Stimulated activated CD8-positive, alpha-beta memory T cell treated with anti-CD3 and anti-CD28 coated beads, Interleukin-15, amount 100 ng/mL, for 48 hours (primary cell): ENCODE measurements around the gene PGM2L1.
"Not testable (repeated sequence)": the region's sequence is repeated elsewhere in the genome, so short reads cannot be mapped to it uniquely, and the experiment has no call there.

Experiments used
- DNase-seq, 2 donors: peaks; one replicate each; pipeline ENCODE4 v3.0.0-alpha.2; 2020; ENCODE audit warnings: low read depth in 2 of 2

PGM2L1 gene

DNA sequence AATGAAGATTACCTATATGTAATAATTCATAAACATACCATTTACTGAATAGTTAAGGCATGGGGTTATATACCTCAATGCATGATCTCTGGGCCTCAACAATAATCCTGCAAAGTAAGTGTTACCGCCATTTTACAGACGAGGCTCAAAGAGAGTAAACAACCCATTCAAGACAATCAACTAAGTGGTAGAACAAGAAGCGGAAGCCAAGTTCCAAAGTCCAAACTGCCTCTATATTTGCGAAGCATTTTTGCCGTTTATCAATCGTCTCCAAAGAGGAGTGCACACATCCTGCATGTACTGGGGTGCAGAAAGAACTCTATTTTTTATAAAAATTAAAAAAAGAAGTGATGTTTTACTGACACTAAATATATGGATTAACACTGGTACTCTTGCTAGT lies 59.3 kb downstream of the PGM2L1 start:
- DNase-seq = no peak

DNA sequence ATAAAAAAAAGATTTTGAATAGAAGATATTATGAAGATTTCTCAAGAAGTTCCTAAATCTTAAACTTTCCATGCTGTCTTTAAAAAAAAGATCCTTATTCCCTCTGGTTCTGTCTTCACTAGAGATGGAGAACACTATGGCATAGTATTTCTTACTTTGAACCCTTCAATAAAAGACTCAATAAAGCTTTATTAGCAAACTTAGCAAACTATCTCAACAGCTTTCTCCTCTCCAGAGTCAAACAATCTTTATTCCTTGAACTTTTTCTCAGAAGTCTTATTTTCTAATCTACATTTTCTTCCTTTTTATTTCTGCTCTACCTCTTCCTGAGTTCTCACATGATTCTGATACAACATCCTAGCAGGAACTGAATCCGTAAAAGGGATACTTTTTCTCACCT lies 65.0 kb downstream of the PGM2L1 start:
- no peak for DNase-seq

DNA sequence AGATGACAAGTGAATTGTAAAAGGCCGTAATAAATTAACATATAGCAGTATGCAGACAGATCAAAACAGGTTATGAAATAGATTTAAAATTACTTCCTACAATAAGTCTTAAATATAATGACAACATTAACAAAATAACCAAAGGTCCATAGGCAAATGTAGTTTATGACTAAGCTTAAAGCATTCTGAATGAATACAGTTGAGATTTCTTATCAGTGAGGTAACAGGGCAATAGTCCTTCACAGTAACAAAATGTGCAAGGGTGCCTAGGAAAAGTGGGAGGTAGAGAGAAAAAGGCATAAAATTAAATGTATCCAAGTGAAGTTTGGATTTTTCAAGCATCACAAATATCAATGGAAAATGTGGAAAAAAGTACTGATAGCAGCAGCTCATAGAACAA lies 65.9 kb downstream of the PGM2L1 start:
- no peak for DNase-seq

DNA sequence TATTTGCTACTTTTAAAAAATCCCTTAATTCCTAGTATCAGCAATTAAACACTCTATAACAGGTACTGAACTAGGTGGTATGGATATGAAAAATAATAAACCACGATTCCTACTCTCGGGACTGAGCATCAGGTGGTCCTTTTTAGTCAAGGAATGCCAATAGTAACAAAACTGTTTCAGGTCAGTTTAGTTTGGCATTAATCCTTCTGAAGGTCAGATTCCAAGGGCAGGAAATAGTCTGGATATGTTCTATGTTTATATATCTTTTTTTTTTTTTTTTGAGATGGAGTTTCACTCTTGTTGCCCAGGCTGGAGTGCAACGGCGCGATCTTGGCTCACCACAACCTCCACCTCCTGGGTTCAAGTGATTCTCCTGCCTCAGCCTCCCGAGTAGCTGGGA lies 67.2 kb downstream of the PGM2L1 start:
- DNase-seq = not testable (repeated sequence)

DNA sequence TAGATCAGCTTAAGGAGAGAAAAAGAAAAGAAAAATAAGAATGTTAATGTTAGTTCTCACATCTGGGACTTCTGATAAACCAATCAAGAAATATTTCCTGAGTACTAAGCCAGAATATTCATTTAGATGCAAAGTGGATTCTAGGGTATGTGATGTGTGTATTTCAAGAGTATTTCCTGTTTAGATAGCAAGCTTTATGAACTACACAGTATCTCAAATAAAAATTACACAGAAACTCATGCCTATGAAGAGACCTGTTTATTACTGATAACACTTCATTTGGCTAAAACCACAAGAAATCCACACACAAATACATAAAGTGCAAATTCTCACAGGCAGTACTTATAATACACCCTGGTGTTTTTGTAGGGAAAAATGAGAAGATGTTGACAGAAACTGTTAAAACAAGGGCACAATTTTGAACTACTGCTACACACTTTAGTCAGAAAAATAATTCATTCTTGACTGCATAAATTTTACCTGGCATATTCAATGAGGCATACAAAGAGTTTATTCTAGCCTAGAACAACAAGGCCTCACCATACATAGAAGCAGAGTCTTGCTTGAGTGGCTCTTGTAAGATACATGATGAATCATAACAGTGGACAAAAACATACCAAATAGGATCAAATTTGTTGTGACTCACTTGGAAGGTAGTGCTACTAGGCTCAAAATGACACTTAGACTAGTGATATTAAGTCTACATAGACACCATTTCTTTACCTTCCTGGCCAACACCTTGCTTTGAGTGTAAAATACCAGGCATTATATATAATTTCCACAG lies 68.0 kb downstream of the PGM2L1 start:
- DNase-seq = no peak

DNA sequence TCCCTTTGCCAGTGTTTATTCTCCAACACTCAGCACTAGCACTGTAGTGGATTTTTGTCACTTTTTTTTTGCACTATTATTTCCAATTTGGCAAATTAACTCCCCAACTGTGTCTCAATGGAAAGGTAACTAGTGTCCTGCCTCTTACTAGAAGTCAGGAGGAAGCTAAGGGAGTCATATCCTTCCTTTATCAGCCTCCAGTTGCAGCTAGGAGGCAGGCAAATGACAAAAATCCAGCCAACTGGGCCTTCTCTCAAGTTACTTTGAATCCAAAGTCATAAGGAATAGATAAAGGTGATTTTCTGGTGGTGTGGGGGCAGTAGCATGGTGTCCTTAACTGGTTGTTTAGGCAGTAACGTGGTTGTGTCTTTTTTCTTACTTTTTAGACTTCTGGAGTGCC lies 71.2 kb downstream of the PGM2L1 start:
- no peak for DNase-seq

DNA sequence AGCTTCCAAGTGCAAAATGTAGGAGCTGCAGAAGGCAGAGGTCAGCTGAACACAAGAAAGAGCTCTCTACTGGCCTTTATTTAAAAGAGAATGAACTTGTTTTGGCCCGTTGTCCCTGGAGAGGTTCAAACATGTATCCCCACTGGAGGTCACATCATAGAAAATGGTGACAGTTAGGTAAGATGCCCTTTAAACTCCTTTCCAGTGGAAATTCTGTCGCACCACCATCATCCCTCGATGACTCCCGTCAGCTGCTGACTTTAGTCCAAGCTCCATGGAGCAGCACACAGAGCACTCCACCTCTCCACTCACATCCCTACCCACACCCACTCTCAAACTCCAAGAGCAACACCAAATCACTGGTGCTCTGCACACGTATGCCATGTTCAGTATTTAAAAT lies 71.6 kb downstream of the PGM2L1 start:
- no peak for DNase-seq

DNA sequence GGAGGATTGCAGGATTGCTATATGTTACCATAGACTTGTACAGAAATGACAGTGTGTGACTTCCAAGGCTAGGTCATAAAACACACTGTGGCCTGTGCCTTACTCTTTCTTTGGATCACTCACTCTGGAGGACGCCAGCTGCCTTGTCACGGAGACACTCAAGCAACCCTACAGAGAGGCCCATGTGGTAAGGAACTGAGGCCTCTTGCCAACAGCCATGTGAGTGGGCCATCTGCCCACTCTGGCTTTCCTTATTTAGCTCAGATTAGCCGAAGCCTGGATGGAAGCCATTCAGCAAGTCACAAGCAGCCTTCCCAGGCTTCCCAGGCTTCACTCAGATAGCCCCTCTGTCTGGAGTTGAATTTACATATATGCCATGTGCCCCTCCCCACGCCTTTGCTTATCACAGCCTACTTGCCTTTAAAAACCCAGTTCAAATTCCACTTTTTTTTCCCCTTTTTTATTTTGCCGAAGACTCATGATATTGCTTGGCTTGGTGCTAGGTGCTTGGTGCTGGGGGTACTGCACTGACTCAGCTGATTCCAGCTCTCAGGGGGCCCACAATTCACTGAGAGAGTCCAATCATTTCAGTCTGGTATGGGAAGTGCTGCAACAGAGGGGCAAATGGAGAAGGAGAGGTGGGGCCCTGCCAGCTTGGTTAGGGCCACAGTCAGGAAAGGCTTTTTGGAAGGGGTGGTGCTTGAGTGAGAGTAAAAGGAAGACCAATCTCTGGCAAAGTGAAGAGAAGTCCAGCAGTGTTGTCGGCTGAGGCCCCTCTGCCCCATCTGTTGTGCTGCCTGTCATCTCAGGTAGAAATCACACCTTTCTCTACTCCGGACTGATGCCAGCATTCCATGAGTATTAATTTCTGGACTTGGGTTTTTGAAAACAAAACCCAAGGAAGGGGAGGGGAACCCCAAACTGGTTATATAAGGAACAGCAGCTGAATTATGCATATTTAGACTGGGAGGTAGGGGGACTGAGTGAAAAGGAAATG lies 72.3 kb downstream of the PGM2L1 start:
- no peak for DNase-seq

DNA sequence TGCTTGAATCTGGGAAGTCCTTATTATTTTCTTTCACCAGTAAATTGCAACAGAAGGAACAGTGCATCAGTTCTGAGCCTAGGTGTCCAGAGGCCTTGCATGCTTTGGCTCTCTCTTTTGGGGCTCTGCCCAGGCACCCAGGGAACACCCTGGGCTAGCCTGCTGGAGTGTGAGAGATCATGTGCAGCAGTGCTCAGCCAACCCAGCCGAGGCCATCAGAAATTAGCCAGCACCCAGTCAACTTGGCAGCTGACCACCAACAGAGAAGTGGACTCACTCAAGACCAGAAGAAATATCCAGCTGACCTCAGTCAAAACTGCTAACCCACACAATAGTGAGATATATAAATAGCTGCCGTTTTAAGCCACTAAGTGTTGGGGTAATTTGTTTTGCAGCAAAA lies 75.6 kb downstream of the PGM2L1 start:
- no peak for DNase-seq

DNA sequence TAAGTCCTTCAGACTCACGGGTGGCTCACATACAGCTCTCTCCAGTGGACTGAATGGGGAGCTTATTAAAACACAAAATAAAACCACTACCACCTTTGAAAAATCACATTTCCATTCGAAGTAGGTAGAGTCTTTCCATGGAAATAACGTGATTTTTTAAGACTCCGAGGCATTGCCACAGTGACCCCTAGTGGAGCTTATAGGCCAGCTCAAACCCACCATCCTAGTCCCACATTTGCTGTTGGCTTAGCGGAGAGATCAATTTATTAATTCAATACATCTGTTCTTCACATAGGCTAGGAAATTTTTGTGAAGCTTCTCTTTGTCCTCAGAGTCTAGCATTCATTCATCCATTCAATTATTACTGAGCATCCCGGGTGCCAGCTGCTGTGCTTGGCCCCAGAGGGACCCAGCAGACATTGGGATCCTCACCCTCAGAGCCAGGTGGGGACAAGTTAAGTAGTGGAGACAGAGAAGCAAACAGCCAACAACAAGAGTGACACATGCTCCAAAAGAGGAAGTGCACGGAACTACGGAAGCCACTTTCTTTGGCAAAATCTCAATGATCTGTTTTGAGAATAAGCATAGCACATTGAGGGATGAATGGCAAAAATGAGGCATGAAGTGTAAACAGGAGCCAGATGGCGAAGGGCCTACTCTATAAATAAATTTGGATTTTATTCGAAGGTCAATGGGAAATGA lies 76.6 kb downstream of the PGM2L1 start:
- no peak for DNase-seq

DNA sequence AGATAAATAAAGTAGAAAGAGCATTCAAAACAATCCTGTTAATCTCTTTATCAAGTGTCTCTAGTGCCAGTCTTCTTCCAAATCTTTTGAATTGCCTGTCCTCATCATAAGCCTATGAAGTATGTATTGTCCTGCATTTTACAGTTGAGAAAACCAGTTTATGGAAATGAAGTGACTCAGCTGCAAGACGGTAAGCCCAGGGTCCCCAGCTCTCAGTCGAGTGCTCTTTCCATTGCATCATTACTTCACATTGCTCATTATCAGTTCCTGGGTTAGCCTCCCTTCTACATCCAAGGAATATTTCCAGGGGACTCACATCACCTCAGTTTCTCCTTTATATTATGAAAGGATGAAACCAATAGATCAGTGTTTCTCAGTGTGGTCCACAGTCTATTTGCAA lies 77.7 kb downstream of the PGM2L1 start:
- DNase-seq = no peak

DNA sequence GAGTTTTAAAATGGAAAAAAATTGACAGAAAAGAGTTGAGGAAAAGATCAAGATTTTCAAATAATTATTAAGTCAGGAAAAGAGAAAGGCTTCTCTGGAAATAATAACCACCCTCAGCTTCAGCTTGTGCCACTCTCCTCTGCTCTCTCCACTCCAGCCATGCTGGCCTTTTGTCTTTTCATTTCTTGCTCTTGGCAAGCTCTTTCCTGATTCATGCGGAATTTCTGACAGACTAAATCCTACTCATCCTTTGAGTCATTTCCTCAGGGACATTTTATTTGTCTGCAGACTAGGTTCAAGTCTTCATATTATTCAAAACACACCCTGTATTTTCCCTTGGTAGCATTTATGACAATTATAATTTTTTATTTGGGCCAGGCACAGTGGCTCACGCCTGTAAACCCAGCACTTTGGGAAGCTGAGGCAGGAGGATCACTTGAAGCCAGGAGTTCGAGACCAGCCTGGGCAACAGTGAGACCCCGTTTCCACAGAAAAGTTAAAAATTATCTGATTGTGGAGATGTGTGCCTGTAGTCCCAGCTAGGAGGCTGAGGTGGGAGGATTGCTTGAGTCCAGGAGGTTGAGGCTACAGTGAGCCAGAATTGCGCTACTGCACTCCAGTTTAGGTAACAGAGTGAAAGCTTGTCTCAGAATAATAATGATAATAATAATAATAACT lies 79.0 kb downstream of the PGM2L1 start:
- no peak for DNase-seq

DNA sequence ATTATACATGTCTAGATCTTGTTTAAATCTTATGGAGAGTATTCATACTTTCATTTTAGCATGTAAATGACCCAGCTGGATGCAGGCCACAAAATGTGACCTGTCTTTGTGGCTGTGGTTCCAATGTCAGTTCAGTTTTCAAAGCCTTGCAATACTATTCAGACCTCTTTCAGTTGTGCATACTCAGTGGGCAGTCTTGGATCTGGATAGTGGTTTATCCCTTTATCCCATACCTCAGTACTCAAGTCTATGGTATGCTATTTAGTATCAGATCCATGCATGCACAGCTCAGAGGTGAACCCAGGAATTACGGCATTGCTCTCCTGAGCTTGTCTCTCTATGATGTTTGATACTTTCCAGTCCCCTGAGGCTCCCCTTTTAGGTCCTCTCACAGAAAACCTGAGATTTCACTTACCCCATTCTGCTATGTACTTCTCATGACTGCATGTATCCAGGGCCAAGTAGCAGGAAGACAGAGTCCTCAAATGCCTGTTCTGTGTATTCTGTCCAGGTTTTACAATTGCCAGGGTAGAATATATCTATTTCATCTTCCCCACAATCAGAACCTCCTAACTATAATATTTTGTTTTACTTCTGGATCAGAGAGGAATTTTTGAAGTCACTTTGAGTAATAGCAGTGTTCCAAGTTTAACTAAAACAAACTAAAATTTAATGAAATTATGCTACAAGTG lies 79.8 kb downstream of the PGM2L1 start:
- no peak for DNase-seq

DNA sequence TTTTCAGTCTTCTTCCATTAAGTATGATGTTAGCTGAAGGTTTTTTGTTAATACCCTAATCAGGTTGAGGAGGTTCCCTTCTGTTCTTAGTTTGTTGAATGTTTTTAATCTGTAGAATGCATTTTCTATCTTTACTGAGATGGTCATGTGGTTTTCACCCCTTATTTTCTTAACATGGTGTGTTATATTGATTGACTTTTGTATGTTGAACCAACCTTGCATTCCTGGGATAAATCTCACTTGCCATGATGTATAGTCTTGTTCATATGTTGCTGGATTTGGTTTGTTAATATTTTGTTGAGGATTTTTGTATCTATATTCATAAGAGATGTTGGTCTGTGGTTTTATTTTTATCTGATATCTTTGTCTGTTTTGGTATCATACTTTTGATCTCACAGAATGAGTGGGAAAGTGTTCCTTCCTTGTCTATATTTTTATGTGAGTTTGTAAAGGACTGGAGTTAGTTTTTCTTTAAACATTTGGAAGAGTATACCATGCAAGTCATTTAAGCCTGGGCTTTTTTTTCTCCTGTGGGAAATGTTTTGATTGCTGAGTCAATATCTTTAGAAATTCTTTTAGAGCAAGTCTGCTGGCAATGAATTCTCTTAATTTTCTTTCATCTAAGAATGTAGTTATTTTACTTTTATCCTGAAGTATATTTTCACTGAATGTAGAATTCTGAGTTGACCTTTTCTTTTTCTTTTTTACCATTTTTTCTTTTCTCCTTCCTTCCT lies 81.3 kb downstream of the PGM2L1 start:
- DNase-seq = no peak

DNA sequence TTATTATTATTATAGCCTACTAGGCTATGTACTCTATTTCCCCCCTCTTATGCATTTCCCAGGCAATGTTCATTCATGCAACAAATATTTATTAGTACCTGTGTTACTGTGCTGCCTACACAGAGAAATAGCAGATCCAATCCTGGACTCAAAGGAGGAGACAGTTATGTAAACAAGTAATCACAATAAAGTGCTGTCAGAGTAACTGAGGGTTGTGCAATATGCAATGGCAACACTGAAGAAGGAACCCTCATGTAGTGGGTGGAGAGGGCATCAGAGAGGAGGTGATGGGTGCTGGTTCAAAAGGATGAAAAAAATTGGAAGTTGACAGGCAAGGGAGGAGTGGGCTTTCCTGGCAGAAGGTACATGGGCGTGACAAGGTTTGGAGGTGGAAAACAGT lies 85.9 kb downstream of the PGM2L1 start:
- no peak for DNase-seq

DNA sequence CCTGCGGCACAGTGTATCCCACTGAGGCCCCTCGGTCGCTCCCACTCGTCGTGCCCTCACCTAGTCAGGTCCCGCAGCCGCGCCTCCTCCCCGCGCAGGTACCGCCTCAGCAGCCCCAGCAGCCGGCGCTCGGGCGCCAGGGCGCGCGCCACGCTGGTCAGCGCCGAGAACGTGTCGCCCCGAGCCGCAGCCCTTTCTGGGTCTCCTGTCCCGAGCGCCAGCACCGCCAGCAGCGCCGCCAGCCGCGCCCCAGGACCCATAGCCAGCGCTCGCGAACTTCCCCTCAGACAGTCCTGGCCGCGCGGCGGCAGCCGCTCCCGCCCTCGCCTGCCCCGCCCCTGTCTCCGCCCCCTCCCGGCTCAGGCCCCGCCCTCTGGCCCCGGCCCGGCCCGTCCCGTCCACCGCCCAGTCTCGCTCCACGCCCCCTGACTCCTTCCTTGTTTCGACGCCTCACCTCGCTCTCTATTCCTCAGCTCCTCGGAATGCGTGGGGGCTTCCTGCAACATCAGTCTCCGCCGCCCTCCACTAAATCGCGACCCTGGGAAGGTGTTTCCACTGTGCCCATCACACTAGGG lies 86.8 kb downstream of the PGM2L1 start, which contains the start of gene P4HA3:
P4HA3 (minus strand) TSS at position 289 of the 575 bp plus-strand sequence; CDS start at position 260, 29 bp downstream.
- peak; percentile 27 to 37 for DNase-seq

DNA sequence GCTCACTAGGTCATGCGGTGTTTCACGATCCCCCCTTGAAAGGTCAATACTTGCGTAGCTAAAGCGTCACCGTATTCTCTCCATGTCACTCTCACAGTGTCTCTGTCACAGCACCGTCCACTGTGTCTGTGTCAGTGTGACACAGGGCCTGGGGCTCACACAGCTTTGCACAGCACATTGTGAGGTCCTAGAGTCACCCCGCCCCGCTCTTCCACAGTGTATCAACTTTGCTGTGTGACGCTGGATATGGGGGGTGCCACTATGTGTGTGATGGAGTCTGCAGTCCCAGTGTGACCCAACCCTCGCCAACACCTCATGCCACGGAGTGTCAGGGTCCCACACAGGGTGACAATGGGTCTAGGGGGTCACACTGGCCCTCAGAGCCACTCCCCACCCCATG lies 87.4 kb downstream of the PGM2L1 start:
- no peak for DNase-seq

DNA sequence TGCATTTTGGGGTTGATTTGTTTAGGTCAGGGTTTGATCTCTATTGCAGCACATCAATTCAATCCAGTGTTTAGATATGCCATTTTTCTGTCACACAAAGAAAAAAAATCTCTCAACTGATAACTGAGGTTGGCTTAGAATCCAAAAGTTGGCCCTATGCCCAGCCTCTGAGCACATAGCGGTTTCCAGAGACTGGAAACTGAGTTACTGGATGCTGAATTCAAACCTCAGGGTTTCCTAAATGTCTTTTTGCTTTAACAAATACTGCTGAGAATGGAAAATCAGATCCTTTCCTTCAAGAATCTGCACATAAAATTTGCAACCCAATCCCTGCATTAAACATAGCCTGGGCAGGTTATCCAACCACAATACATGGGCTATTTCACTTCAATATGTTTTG lies 90.8 kb downstream of the PGM2L1 start:
- DNase-seq = no peak

DNA sequence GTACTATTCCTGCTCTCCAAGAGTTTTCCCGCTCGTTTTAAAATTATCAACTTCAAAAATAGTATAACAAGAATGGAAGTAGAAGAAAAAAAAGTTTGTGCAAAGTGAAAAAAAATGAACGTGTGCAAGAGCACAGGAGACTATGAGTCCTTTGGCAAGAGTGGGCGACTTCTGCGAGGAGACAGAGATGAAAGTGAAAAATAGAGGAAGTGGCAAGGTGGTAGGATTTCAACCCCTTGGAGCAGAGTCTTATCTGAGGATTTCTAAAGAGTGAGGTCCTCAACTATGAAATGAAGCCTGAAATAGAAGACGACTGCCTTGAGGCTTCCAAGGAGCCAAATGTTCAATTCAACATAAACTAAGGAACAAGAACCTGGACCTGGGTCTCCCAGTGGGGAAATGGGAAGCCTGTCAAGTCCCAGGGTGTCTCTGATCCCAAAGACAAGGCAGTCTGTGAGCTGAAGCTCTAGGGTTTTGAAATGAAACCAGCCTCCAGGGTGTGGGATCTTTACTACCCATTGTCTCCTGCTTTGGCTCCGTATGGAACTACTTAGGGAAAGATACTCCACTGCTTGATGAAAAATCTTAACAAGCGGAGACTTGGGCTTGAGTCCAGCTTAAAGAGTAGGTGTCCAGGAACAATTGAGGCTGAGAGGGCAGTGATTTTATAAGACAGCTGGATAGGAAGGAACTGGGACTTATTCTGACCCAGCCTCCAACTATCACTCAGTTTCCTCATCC lies 91.6 kb downstream of the PGM2L1 start:
- DNase-seq = no peak
